ENCODE data around the gene FASLG.
"Not testable (repeated sequence)": the region's sequence is repeated elsewhere in the genome, so short reads cannot be mapped to it uniquely, and the experiment has no call there.

- not testable (repeated sequence) for TF ChIP-seq CTCF (IDR thresholded peaks at IDR 0.05 in 2 of 3, conservative IDR thresholded peaks at IDR 0.05 in 1 of 3; ENCODE audit: control insufficient read depth in 2 of 3, extremely low read depth in 1 of 3, insufficient read depth in 1 of 3, low read depth in 3 of 3, low read length in 3 of 3); ESRRA (IDR thresholded peaks at IDR 0.05; ENCODE audit: low read length); ZNF274 (IDR thresholded peaks at IDR 0.05; ENCODE audit: insufficient read depth, insufficient read length); TARDBP (IDR thresholded peaks at IDR 0.05; ENCODE audit: borderline replicate concordance); FOXK2 (IDR thresholded peaks at IDR 0.05); ZBTB11 (CRISPR knock-in tag; IDR thresholded peaks at IDR 0.05); MYC (IDR thresholded peaks at IDR 0.05; ENCODE audit: insufficient read depth, insufficient read length, insufficient replicate concordance, low read length, severe bottlenecking); CEBPB (IDR thresholded peaks at IDR 0.05; ENCODE audit: borderline replicate concordance in 1 of 2, low read depth in 2 of 2, low read length in 2 of 2); RAD21 (IDR thresholded peaks at IDR 0.05; ENCODE audit: insufficient read depth, low read depth, low read length); JUND (IDR thresholded peaks at IDR 0.05; ENCODE audit: low read depth, low read length)
These were observed 29.7 kb downstream of the FASLG start for GRCh38 chr1:172688428-172689085.

Measured in GM12878 (cell line).